IMR-90 (cell line): ENCODE measurements around the gene URM1. TPM values are rescaled to one million over a fixed set of nuclear protein-coding genes. Genes with fewer than 3 reads are reported as not detected.

Experiments used
- ATAC-seq: fragments of 200-7000 bp; cut with Tn5 transposase; 2 replicates; pipeline ENCODE4 v1.9.1; 2020; ENCODE audit warnings: low read depth, mild to moderate bottlenecking, moderate library complexity
- BruUV-seq: library from RNA; stranded (reverse); fragments of 400-500 nt; replicated peaks from 2 replicates; lab custom pipeline; 2021; lab: Mats Ljungman, UMichigan
- CTCF ChIA-PET: fragments of 300-600 bp; formaldehyde crosslinking; extraction: SDS; loops from one replicate; lab custom pipeline; 2021; ENCODE audit warnings: antibody characterized with exemption; lab: Yijun Ruan, JAX
- POLR2A ChIA-PET: fragments of 300-600 bp; sonication (Branson Sonifier 250); formaldehyde crosslinking; loops from one replicate; lab custom pipeline; 2022; ENCODE audit warnings: antibody characterized with exemption; ENCODE audit not compliant: unreplicated experiment; lab: Charles Lee
- DNase-seq: peaks from one replicate; pipeline ENCODE4 v3.0.0; 2013
- H2AFZ ChIP-seq: replicated peaks from 2 replicates; pipeline ENCODE3; 2013; ENCODE audit warnings: low read length, mild to moderate bottlenecking; ENCODE audit not compliant: poor library complexity
- H2AK5ac ChIP-seq: 2 replicates; pipeline ENCODE4 v1.6.1; 2013; ENCODE audit warnings: low read depth, low read length, inconsistent platforms
- H2AK9ac ChIP-seq: replicated peaks from 2 replicates; pipeline ENCODE3; 2013; ENCODE audit warnings: mild to moderate bottlenecking, low read depth, low read length, moderate library complexity; ENCODE audit not compliant: poor library complexity
- H2BK120ac ChIP-seq: 2 replicates; pipeline ENCODE4 v1.6.1; 2013; ENCODE audit warnings: low read depth, low read length, inconsistent platforms
- H2BK15ac ChIP-seq: 3 replicates; pipeline ENCODE4 v1.6.1; 2013; ENCODE audit warnings: low read depth, low read length, inconsistent platforms
- H2BK20ac ChIP-seq: 2 replicates; pipeline ENCODE4 v1.6.1; 2013; ENCODE audit warnings: low read depth, mild to moderate bottlenecking, inconsistent platforms, low read length, moderate library complexity
- H2BK5ac ChIP-seq: 2 replicates; pipeline ENCODE4 v1.6.1; 2013; ENCODE audit warnings: mild to moderate bottlenecking, low read depth, low read length, inconsistent platforms; ENCODE audit not compliant: poor library complexity, severe bottlenecking
- H3K14ac ChIP-seq: replicated peaks from 2 replicates; pipeline ENCODE4 v1.6.1; 2013; ENCODE audit warnings: low read depth, low read length, inconsistent platforms
- H3K18ac ChIP-seq: 2 replicates; pipeline ENCODE4 v1.6.1; 2013; ENCODE audit warnings: low read depth, low read length, control low read depth
- H3K23ac ChIP-seq: 2 replicates; pipeline ENCODE4 v1.6.1; 2013; ENCODE audit warnings: low read depth, low read length, inconsistent platforms
- H3K27ac ChIP-seq: 2 replicates; pipeline ENCODE4 v1.5.1; 2013; ENCODE audit warnings: mild to moderate bottlenecking, control low read depth, low read length; ENCODE audit not compliant: insufficient read depth
- H3K27me3 ChIP-seq: 2 replicates; pipeline ENCODE4 v1.6.1; 2013; ENCODE audit warnings: low read length; ENCODE audit not compliant: control insufficient read depth, insufficient read depth
- H3K36me3 ChIP-seq: 2 replicates; pipeline ENCODE4 v1.6.1; 2013; ENCODE audit warnings: low read length, mixed read lengths; ENCODE audit not compliant: control insufficient read depth, insufficient read depth
- H3K4ac ChIP-seq: 2 replicates; pipeline ENCODE4 v1.6.1; 2013; ENCODE audit warnings: low read depth, low read length, inconsistent platforms
- H3K4me1 ChIP-seq: 2 replicates; pipeline ENCODE4 v1.6.1; 2013; ENCODE audit warnings: low read length, mixed read lengths; ENCODE audit not compliant: control insufficient read depth, insufficient read depth
- H3K4me2 ChIP-seq: 2 replicates; pipeline ENCODE4 v1.6.1; 2013; ENCODE audit warnings: low read depth, mild to moderate bottlenecking, control low read depth, low read length, moderate library complexity
- H3K4me3 ChIP-seq: 2 replicates; pipeline ENCODE4 v1.5.1; 2013; ENCODE audit warnings: low read depth, mild to moderate bottlenecking, control low read depth, low read length, moderate library complexity; ENCODE audit not compliant: insufficient read depth
- H3K56ac ChIP-seq: 2 replicates; pipeline ENCODE4 v1.6.1; 2013; ENCODE audit warnings: low read length, inconsistent platforms; ENCODE audit not compliant: insufficient read depth; ENCODE audit errors: extremely low read depth
- H3K79me1 ChIP-seq, 2 experiments: 2 replicates each; pipeline ENCODE4 v1.6.1; 2013; ENCODE audit warnings: low read length in 2 of 2, inconsistent platforms in 1 of 2, low read depth in 1 of 2
- H3K9ac ChIP-seq: 2 replicates; pipeline ENCODE4 v1.6.1; 2013; ENCODE audit warnings: low read depth, low read length, control low read depth
- H3K9me1 ChIP-seq: 2 replicates; pipeline ENCODE4 v1.6.1; 2013; ENCODE audit warnings: low read length, inconsistent platforms; ENCODE audit not compliant: insufficient read depth
- H3K9me3 ChIP-seq: 2 replicates; pipeline ENCODE4 v1.6.1; 2013; ENCODE audit warnings: low read length; ENCODE audit not compliant: control insufficient read depth, insufficient read depth
- H4K20me1 ChIP-seq: 2 replicates; pipeline ENCODE4 v1.6.1; 2013; ENCODE audit warnings: low read length, inconsistent platforms; ENCODE audit not compliant: insufficient read depth
- H4K5ac ChIP-seq: 2 replicates; pipeline ENCODE4 v1.6.1; 2013; ENCODE audit warnings: mild to moderate bottlenecking, low read depth, low read length, control low read depth
- H4K8ac ChIP-seq, 2 experiments: 2 replicates each; pipeline ENCODE4 v1.6.1; 2013; ENCODE audit warnings: low read depth in 2 of 2, low read length in 2 of 2, control low read depth in 1 of 2, inconsistent platforms in 1 of 2
- H4K91ac ChIP-seq: 2 replicates; pipeline ENCODE4 v1.6.1; 2013; ENCODE audit warnings: low read depth, low read length, inconsistent platforms; ENCODE audit not compliant: insufficient read depth
- BHLHE40 ChIP-seq: fragments of 150-350 bp; IDR thresholded peaks from 2 replicates; pipeline ENCODE4 v1.6.1; 2016; ENCODE audit warnings: mild to moderate bottlenecking, low read depth, low read length
- CEBPB ChIP-seq: IDR thresholded peaks from 2 replicates; pipeline ENCODE4 v1.6.1; 2012; ENCODE audit warnings: low read depth, low read length, improper control_type of control experiment
- CHD1 ChIP-seq: IDR thresholded peaks from 2 replicates; pipeline ENCODE4 v1.6.1; 2012; ENCODE audit warnings: low read depth, low read length, improper control_type of control experiment
- CTCF ChIP-seq: conservative IDR thresholded peaks from 2 replicates; pipeline ENCODE4 v1.5.1; 2012; ENCODE audit warnings: mild to moderate bottlenecking, low read depth, low read length, improper control_type of control experiment
- ELK1 ChIP-seq: fragments of 150-350 bp; IDR thresholded peaks from 2 replicates; pipeline ENCODE4 v1.6.1; 2016; ENCODE audit warnings: low read depth, mild to moderate bottlenecking, low read length, moderate library complexity, borderline replicate concordance
- FOS ChIP-seq: fragments of 150-350 bp; IDR thresholded peaks from 2 replicates; pipeline ENCODE4 v1.6.1; 2016; ENCODE audit warnings: low read depth, low read length
- MAZ ChIP-seq: IDR thresholded peaks from 2 replicates; pipeline ENCODE4 v1.6.1; 2012; ENCODE audit warnings: low read depth, mild to moderate bottlenecking, low read length, improper control_type of control experiment, moderate library complexity, borderline replicate concordance
- MXI1 ChIP-seq: IDR thresholded peaks from 2 replicates; pipeline ENCODE4 v1.6.1; 2012; ENCODE audit warnings: low read depth, mild to moderate bottlenecking, low read length, moderate library complexity, borderline replicate concordance
- RAD21 ChIP-seq: IDR thresholded peaks from 2 replicates; pipeline ENCODE4 v1.6.1; 2012; ENCODE audit warnings: low read length, improper control_type of control experiment
- RCOR1 ChIP-seq: IDR thresholded peaks from 2 replicates; pipeline ENCODE4 v1.6.1; 2012; ENCODE audit warnings: mild to moderate bottlenecking, low read length, improper control_type of control experiment; ENCODE audit not compliant: insufficient replicate concordance
- RFX5 ChIP-seq: IDR thresholded peaks from 2 replicates; pipeline ENCODE4 v1.8.0; 2012; ENCODE audit warnings: low read depth, mild to moderate bottlenecking, low read length, moderate library complexity
- SMC3 ChIP-seq: fragments of 150-350 bp; IDR thresholded peaks from 2 replicates; pipeline ENCODE4 v1.6.1; 2016; ENCODE audit warnings: low read depth, mild to moderate bottlenecking, antibody characterized with exemption, low read length, moderate library complexity
- USF2 ChIP-seq: fragments of 150-350 bp; IDR thresholded peaks from 2 replicates; pipeline ENCODE4 v1.6.1; 2017; ENCODE audit warnings: mild to moderate bottlenecking, antibody characterized with exemption, low read length, low read depth
- WGBS, 2 experiments: methylation state at CpG; one replicate each; pipeline versions ENCODE4 v1.1.5 to v1.1.7; 2013; ENCODE audit warnings: missing lambda C conversion rate in 2 of 2; ENCODE audit not compliant: insufficient read length in 1 of 2; ENCODE audit errors: extremely low coverage in 2 of 2; 5-methylcytosine and 5-hydroxymethylcytosine counted together
- dilution Hi-C: fragments of 300-500 bp; cut with HindIII; formaldehyde crosslinking; loops from one replicate; pipeline ENCODE4 v1.14.3; 2018; ENCODE audit warnings: low sequenced_read_pairs; ENCODE audit not compliant: unreplicated experiment
- in situ Hi-C: fragments of 300-500 bp; cut with MboI; formaldehyde crosslinking; loops from 3 replicates; pipeline ENCODE4 v1.14.3; 2019; ENCODE audit warnings: low sequenced_read_pairs, inconsistent platforms, mixed read lengths
- intact Hi-C: fragments of 100-400 bp; cut with micrococcal nuclease; formaldehyde crosslinking; loops from 2 replicates; pipeline ENCODE4 v1.10.0; 2022
- polyA plus RNA-seq, 3 experiments: library from polyadenylated mRNA; depleted of rRNA; stranded (reverse); fragments of >200 nt; gene quantifications; 2 replicates each; pipeline ENCODE4 v1.2.3, GENCODE V29; 2012; ENCODE audit warnings: low replicate concordance in 1 of 3
- total RNA-seq: library from RNA; depleted of rRNA; stranded (reverse); fragments of >200 nt; gene quantifications from 2 replicates; pipeline ENCODE4 v1.2.3, GENCODE V29; 2012

URM1 gene
- total and polyA plus RNA-seq, 2 of the 4 experiments (the other 2 are of a cell fraction) = 33.2 to 66.9 TPM

GRCh38 chr9:128391956-128392301, 20.8 kb downstream of the URM1 start:
- Histone ChIP-seq H3K27ac (no peak overlapping the region), H2AK5ac (no peak overlapping the region), H3K4me3 (no peak overlapping the region), H3K9ac (no peak overlapping the region), H3K9me3 (no peaks in the 10 kb centered on the region), H3K4me1 (no peaks in the 10 kb centered on the region), H3K4ac (no peak overlapping the region), H3K79me1 (no peaks in the 10 kb centered on the region), H4K20me1 (no peaks in the 10 kb centered on the region; the same call in none of the 2 replicates), H3K14ac (no peak overlapping the region), H3K18ac (no peak overlapping the region), H4K91ac (no peak overlapping the region), H3K9me1 (no peaks in the 10 kb centered on the region), H2BK5ac (no peak overlapping the region), H2AK9ac (no peak overlapping the region), H2AFZ (no peak overlapping the region), H4K8ac (no peak overlapping the region), H4K5ac (no peak overlapping the region), H2BK15ac (no peak overlapping the region), H3K36me3 (peaks cover 30% of the 10 kb centered on the region), H3K27me3 (peaks cover 5% of the 10 kb centered on the region), H2BK120ac (no peak overlapping the region), H3K56ac (no peak overlapping the region), H2BK20ac (no peak overlapping the region), H3K23ac (no peak overlapping the region), H3K4me2 (no peak overlapping the region)
- ChIA-PET POLR2A (no interaction called here), CTCF (no interaction called here)
- no peak for TF ChIP-seq FOS
- no peak for TF ChIP-seq USF2
- TF ChIP-seq MAZ = no peak
- TF ChIP-seq RCOR1 = no peak
- TF ChIP-seq SMC3 = no peak
- no peak for TF ChIP-seq CTCF
- no peak for TF ChIP-seq RAD21
- no peak for TF ChIP-seq CHD1
- TF ChIP-seq RFX5 = no peak
- TF ChIP-seq MXI1 = no peak
- no peak for TF ChIP-seq ELK1
- TF ChIP-seq BHLHE40 = no peak
- no peak for TF ChIP-seq CEBPB
- dilution Hi-C loops = no loop called here
- no peak for ATAC-seq
- no peak for DNase-seq
- in situ Hi-C loops = no loop called here
- no TSS peak for BruUV-seq
- intact Hi-C loops = no loop called here
- WGBS, 2 experiments = 79% methylated on average over 9 of the region's 21 CpGs; no CpG with 5 or more reads in 1 of the 2 experiments
